C4-2B (cell line): Measurements from ENCODE around the gene TSR3.

Experiments
- H3K27ac ChIP-seq: fragments of 450-650 bp; 2 replicates; pipeline ENCODE4 v1.5.1; 2017
- ZFX ChIP-seq: fragments of 450-650 bp; IDR thresholded peaks from 2 replicates; pipeline ENCODE4 v1.6.1; 2017
- TF ChIP-seq, protein P1 (sequence below): fragments of 450-650 bp; conservative IDR thresholded peaks from 2 replicates; pipeline ENCODE4 v1.5.1; 2017; ENCODE audit warnings: mild to moderate bottlenecking

Gene TSR3

DNA sequence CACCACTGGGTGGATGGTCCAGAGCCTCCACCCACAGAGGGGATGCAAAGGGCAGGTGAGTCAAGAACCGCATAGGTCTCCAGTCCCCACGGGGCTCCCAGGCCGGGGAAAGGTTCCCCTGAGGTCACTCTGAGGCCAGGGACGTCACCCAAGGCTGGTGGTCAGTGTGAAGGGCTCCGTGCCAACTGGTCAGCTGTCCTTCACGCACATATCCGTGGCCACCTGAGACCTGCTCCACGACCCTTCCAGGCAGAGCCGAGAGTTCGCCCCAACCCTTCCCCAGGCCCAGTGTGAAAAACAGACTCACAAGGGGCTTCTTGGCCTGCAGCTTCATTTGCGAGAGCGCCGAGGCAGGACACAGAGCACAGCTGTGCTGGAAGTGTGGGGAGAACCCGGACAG lies 2.8 kb downstream of the TSR3 start:
- TF ChIP-seq, protein P1, sequence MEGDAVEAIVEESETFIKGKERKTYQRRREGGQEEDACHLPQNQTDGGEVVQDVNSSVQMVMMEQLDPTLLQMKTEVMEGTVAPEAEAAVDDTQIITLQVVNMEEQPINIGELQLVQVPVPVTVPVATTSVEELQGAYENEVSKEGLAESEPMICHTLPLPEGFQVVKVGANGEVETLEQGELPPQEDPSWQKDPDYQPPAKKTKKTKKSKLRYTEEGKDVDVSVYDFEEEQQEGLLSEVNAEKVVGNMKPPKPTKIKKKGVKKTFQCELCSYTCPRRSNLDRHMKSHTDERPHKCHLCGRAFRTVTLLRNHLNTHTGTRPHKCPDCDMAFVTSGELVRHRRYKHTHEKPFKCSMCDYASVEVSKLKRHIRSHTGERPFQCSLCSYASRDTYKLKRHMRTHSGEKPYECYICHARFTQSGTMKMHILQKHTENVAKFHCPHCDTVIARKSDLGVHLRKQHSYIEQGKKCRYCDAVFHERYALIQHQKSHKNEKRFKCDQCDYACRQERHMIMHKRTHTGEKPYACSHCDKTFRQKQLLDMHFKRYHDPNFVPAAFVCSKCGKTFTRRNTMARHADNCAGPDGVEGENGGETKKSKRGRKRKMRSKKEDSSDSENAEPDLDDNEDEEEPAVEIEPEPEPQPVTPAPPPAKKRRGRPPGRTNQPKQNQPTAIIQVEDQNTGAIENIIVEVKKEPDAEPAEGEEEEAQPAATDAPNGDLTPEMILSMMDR = no peak
- TF ChIP-seq ZFX = no peak
- H3K27ac ChIP-seq = no peak overlapping the region

DNA sequence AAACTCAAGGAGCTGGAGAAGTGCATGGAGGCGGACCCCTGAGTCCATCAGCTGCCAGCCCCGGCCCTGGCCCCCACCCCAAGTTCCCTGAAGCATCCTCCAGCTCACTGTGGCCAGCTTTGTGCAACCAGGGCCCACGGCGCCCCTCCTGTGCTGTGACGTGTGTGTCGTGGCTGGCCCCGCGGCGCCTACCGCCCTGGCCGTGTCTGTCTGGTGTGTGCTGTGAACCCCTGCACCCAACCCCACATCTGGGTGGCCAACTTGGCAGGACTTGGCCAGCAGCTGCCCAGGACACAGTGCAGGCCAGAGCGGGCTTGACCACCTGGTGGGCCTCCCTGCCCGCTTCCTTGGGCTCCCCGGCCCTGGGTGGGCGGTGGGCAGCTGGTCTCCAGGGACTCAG lies 3.2 kb downstream of the TSR3 start:
- TF ChIP-seq, protein P1 = no peak
- TF ChIP-seq ZFX = no peak

DNA sequence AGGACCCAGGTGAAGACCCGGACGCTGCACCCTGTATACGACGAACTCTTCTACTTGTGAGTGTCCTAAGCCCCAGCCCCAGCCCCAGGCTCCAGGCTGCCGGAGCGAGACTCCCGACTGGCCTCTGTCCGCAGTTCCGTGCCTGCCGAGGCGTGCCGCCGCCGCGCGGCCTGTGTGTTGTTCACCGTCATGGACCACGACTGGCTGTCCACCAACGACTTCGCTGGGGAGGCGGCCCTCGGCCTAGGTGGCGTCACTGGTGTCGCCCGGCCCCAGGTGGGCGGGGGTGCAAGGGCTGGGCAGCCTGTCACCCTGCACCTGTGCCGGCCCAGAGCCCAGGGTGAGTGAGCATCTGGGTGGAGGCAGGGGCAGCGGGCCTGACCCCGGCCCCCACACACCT lies 3.7 kb downstream of the TSR3 start:
- no peak for TF ChIP-seq ZFX
- TF ChIP-seq, protein P1 = no peak
- H3K27ac ChIP-seq = no peak overlapping the region

More for the DNA sequence above, 3.2 kb downstream of the TSR3 start:
- H3K27ac ChIP-seq = no peak overlapping the region

- TF ChIP-seq, protein P1 = no peak
- TF ChIP-seq ZFX = no peak
- no peak overlapping the region for H3K27ac ChIP-seq
These were observed 4.3 kb downstream of the TSR3 start for GRCh38 chr16:1347286-1347855.

DNA sequence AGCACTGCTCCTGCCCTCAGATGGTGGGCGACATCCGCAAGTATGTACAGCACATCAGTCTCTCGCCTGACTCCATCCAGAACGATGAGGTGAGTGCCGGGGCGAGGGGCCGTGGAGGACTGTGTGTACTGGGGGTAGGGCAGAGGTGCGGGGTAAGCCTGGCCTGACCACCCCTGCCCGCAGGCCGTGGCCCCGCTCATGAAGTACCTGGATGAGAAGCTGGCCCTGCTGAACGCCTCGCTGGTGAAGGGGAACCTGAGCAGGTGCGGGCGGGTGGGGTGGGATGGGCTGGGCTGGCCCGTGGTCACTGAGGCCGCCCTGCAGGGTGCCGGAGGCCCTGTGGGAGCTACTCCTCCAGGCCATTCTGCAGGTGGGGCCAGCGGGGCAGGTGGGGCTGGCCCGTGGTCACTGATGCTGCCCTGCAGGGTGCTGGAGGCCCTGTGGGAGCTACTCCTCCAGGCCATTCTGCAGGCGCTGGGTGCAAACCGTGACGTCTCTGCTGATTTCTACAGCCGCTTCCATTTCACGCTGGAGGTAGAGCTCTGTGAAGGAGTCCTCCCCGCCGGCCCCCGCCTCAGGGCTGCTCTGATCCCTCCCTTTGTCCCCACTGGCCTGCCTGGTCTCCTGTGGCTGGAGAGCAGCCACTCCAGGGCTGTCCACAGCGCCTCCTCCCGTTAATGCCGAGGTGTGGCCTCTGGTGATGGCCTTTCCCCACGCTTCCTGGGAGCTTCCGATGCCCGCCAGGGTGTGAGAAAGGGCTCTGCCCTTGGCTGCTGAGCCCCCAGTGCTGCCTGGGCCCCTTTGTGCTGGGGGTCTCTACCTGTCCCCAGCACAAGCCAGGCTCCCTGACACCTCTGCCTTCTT lies 5.0 kb downstream of the TSR3 start:
- no peak for TF ChIP-seq ZFX
- TF ChIP-seq, protein P1 = no peak
- no peak overlapping the region for H3K27ac ChIP-seq

GRCh38 chr16:1345651-1346421 lies 5.8 kb downstream of the TSR3 start:
- no peak overlapping the region for H3K27ac ChIP-seq
- TF ChIP-seq, protein P1 = no peak
- TF ChIP-seq ZFX = no peak

- TF ChIP-seq, protein P1 = no peak
- TF ChIP-seq ZFX = no peak
These were observed 6.6 kb downstream of the TSR3 start for GRCh38 chr16:1345087-1345486.

More at GRCh38 chr16:1345087-1345486, 6.6 kb downstream of the TSR3 start:
- no peak overlapping the region for H3K27ac ChIP-seq
